Skeletal muscle tissue (tissue), 4 donors: ENCODE data around the gene FZD2. TPM values are rescaled to one million over a fixed set of nuclear protein-coding genes. Genes with fewer than 3 reads are reported as not detected.

Experiments used
- H3K27ac ChIP-seq: one replicate; pipeline ENCODE4 v1.7.0; 2013; ENCODE audit warnings: mild to moderate bottlenecking, low read depth, low read length, inconsistent platforms
- H3K27me3 ChIP-seq, 3 donors: one replicate each; pipeline ENCODE4 v1.7.0; 2013; ENCODE audit warnings: low read length in 3 of 3; ENCODE audit not compliant: control insufficient read depth in 3 of 3, insufficient read depth in 3 of 3
- H3K36me3 ChIP-seq, 3 donors: one replicate each; pipeline ENCODE4 v1.7.0; 2013; ENCODE audit warnings: low read length in 3 of 3; ENCODE audit not compliant: control insufficient read depth in 3 of 3, insufficient read depth in 3 of 3
- H3K4me1 ChIP-seq, 3 donors: one replicate each; pipeline ENCODE4 v1.7.0; 2013; ENCODE audit warnings: low read length in 3 of 3, mild to moderate bottlenecking in 3 of 3; ENCODE audit not compliant: control insufficient read depth in 3 of 3, insufficient read depth in 3 of 3
- H3K4me3 ChIP-seq, 3 donors: one replicate each; pipeline ENCODE4 v1.7.0; 2013; ENCODE audit warnings: low read length in 3 of 3
- H3K9ac ChIP-seq, 3 donors: one replicate each; pipeline ENCODE4 v1.7.0; 2013; ENCODE audit warnings: low read length in 3 of 3, mild to moderate bottlenecking in 3 of 3, moderate library complexity in 2 of 3, low read depth in 1 of 3
- H3K9me3 ChIP-seq, 3 donors: one replicate each; pipeline ENCODE4 v1.7.0; 2013; ENCODE audit warnings: low read length in 3 of 3; ENCODE audit not compliant: control insufficient read depth in 3 of 3
- total RNA-seq: library from RNA; depleted of rRNA; stranded (reverse); fragments of >200 nt; gene quantifications from one replicate; pipeline ENCODE4 v1.2.3, GENCODE V29; 2014
- donor health status: Osteomylitis.

FZD2 gene
- total RNA-seq, 1 donor from 2014 or later, result 8.9 TPM

DNA sequence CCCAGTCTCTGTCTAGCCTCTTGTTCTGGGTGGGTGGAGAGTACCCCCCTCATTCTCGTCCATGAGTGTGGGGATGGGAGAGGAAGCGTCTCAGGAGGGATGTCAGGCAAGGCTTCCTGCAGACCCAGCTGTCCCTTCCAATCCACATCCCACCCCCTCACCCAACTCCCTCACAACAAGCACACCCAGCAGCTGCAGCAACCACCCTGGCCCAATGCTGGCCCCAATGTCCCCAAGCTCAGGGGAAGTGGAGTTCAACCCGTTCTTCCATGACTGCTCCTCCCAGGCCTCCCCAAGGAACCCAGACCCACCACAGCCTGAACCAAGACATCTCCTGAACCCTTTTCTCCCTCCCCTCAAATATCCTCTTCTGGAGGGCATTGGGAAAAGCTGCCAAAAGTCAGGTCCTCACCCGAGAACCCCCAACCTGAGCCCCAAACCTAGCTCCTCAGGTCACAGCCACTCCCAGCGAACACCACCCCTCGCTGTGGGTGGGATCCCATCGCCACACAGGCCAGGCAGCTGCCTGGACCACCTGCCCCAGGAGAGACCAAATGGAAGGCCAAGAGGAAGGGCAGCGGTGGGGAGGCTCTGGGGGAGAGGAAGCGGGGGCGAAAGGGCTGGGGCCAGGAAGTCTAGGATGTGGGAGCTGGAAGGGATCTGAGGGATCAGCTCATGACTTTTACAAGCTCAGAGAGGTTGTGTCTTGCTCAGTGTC is 47.6 kb downstream of the FZD2 start:
- no peaks in the 10 kb centered on the region for H3K9me3 ChIP-seq
- H3K27me3 ChIP-seq, result peaks cover 6 to 28% (median 12%) of the 10 kb centered on the region in 3 donors
- no peaks in the 10 kb centered on the region for H3K36me3 ChIP-seq
- no peak overlapping the region for H3K27ac ChIP-seq
- no peak overlapping the region for H3K4me3 ChIP-seq
- H3K4me1 ChIP-seq, result no peaks in the 10 kb centered on the region
- no peak overlapping the region for H3K9ac ChIP-seq

DNA sequence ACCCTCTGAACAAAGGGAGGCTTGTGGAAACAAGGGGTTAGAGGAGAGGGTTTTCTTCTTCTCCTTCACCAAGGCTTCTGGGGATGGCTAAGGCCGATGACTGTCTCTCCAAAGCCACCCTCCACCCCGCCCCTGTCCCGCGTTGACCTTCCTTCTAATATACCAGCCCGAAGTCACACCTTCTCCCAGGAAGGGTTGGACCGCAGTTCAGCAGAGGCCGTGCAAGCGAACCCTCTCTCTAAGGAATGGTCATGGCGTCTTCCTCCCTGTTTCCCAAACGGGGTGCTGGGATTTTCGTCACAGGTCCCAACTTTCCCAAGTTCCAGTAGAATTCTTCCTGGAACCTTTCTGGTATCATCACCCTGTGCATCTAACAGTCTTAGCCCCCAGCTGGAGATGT is 49.4 kb downstream of the FZD2 start:
- Histone ChIP-seq H3K27me3 (peaks cover 7 to 25% (median 10%) of the 10 kb centered on the region in 3 donors), H3K9me3 (no peaks in the 10 kb centered on the region), H3K27ac (no peak overlapping the region), H3K4me3 (no peak overlapping the region), H3K4me1 (no peaks in the 10 kb centered on the region), H3K9ac (no peak overlapping the region), H3K36me3 (no peaks in the 10 kb centered on the region)

DNA sequence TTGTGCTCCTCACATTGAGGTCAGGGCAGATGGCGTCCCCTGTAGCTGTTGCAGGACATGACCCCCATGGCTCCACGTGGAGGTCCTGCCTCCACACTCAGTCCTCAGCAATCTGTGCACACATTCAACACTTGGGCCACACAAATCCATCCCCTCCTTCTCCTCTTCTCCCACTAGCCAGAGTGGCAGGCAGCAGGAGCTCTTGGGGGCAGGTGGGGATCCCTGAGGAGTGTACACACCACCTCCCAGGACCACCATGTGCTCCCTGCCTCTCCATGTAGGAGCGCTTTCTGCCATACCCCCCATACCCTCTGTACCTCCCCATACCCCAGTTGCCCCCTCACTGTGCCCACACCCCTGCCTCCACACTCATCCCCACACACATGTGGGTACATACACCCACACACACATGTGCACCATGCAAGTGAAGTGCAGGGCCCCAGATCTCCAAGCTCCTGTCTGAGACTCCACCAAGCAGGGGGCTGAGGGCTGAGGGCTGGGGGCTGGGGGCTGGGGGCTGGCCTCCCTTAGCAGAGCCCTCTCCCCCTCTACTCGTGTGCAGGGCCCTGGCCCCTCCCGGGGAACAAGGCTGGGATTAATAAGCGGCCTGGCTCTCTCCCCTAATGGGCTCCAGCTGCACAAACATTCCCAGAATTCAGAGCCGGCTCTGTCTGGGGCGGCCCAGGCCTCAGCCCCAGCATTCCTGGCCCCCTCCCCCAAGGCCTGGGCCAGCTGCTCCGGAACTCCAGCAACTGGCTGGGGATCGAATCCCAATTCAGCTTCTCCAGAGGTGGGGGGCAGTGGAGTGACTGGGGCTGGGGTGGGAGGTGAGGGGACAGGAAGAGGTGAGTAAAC is 50.8 kb downstream of the FZD2 start:
- H3K27me3 ChIP-seq, result peaks cover 7 to 32% (median 9%) of the 10 kb centered on the region in 3 donors
- no peaks in the 10 kb centered on the region for H3K9me3 ChIP-seq
- H3K36me3 ChIP-seq, result no peaks in the 10 kb centered on the region
- H3K4me1 ChIP-seq, result no peaks in the 10 kb centered on the region
- no peak overlapping the region for H3K4me3 ChIP-seq
- H3K9ac ChIP-seq, result no peak overlapping the region
- no peak overlapping the region for H3K27ac ChIP-seq

DNA sequence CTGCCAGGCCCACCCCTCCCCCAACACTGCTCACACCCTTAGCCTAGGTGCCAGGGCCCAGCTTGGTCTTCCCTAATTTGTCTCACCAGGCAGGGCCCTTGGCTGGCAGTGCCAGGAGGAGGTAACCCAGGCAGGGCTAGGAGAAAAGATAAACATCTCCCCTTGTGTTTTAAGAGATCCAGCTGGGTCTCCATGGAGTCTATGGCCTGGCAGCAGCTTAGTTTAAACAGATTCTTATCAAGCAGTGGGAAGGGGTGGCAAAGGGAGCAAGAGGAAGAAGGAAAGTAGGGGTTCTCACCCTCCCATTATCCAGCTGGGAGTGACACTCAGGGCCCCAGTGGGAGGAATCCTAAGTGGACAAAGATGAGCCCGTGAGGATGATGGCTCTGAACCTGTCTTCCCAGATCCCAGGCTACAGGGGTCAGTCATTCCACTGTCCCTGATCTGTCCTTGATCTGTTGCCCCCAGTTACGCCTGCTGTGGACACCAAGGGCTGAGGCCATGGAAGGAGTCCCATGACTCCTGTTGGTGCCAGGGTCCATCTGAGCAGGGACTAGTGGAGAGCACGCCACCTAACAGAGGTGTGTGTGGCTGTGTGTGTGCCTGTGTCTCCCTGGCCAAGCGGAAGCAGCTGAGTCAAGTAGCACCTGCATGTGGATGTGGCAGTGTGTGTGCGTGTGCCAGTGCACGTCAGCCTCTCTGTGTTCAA is 51.6 kb downstream of the FZD2 start:
- Histone ChIP-seq H3K27ac (no peak overlapping the region), H3K9ac (no peak overlapping the region), H3K36me3 (no peaks in the 10 kb centered on the region), H3K27me3 (peaks cover 7 to 34% (median 9%) of the 10 kb centered on the region in 3 donors), H3K9me3 (no peaks in the 10 kb centered on the region), H3K4me3 (no peak overlapping the region), H3K4me1 (no peaks in the 10 kb centered on the region)

DNA sequence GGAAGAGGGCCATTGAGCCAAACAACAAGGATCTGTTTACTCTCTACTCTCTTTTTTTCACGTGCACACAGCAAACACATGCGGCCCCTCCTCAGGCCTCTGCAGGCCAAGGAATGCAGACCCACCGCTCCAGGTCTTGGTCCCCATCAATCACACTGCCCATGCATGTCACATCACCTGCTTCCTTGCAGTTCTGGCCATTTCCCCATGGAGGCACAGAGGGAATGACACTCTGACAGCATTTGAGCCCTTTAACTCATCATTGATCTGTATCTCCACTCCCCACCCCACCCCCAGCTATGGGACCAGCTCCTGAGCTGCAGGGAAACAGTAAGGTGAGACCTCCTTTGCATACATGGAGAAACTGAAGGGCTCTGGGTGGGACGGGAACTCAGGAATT is 53.0 kb downstream of the FZD2 start:
- Histone ChIP-seq H3K4me3 (no peak overlapping the region), H3K27ac (no peak overlapping the region), H3K4me1 (no peaks in the 10 kb centered on the region), H3K9me3 (no peaks in the 10 kb centered on the region), H3K9ac (no peak overlapping the region), H3K27me3 (peaks cover 4 to 34% (median 6%) of the 10 kb centered on the region in 3 donors), H3K36me3 (no peaks in the 10 kb centered on the region)

Other genes with a start within 250 kb of the FZD2 start
- gene RUNDC3A, start 248.9 kb upstream of the FZD2 start, total RNA-seq, result 6.8 TPM
- gene SLC25A39, start 232.7 kb upstream of the FZD2 start, total RNA-seq, result 65.2 TPM
- 270 TPM for gene GRN, start 212.2 kb upstream of the FZD2 start, total RNA-seq
- 38.6 TPM for gene FAM171A2, start 193.6 kb upstream of the FZD2 start, total RNA-seq
- gene ITGA2B, start 167.8 kb upstream of the FZD2 start, total RNA-seq, result 2.6 TPM
- 25.1 TPM for gene GPATCH8, start 54.1 kb upstream of the FZD2 start, total RNA-seq
- 0.52 TPM for gene MEIOC, start 99.0 kb downstream of the FZD2 start, total RNA-seq
- 29.7 TPM for gene CCDC43, start 132.3 kb downstream of the FZD2 start, total RNA-seq
- 2.6 TPM for gene DBF4B, start 151.2 kb downstream of the FZD2 start, total RNA-seq
- gene ADAM11, start 201.5 kb downstream of the FZD2 start, total RNA-seq, result 0.52 TPM